Subcutaneous abdominal adipose tissue (tissue), 5 donors: Measurements from ENCODE around the gene TMCC3.

Experiments used
- H3K27ac ChIP-seq: one replicate; pipeline ENCODE4 v1.7.0; 2013; ENCODE audit warnings: low read depth, mild to moderate bottlenecking, inconsistent platforms, low read length, moderate library complexity
- H3K27me3 ChIP-seq, 5 donors: one replicate each; pipeline ENCODE4 v1.7.0; 2013; ENCODE audit warnings: low read length in 5 of 5, inconsistent platforms in 1 of 5; ENCODE audit not compliant: control insufficient read depth in 5 of 5, insufficient read depth in 4 of 5
- H3K36me3 ChIP-seq, 5 donors: one replicate each; pipeline ENCODE4 v1.7.0; 2013; ENCODE audit warnings: low read length in 5 of 5; ENCODE audit not compliant: control insufficient read depth in 5 of 5, insufficient read depth in 5 of 5
- H3K4me1 ChIP-seq, 5 donors: one replicate each; pipeline ENCODE4 v1.7.0; 2013; ENCODE audit warnings: low read length in 5 of 5, mild to moderate bottlenecking in 3 of 5, moderate library complexity in 1 of 5; ENCODE audit not compliant: control insufficient read depth in 5 of 5, insufficient read depth in 5 of 5
- H3K4me3 ChIP-seq, 5 donors: one replicate each; pipeline ENCODE4 v1.7.0; 2013; ENCODE audit warnings: low read length in 5 of 5, low read depth in 1 of 5
- H3K9ac ChIP-seq, 5 donors: one replicate each; pipeline ENCODE4 v1.7.0; 2013; ENCODE audit warnings: low read length in 5 of 5, mild to moderate bottlenecking in 4 of 5, moderate library complexity in 3 of 5
- H3K9me3 ChIP-seq, 5 donors: one replicate each; pipeline ENCODE4 v1.7.0; 2013; ENCODE audit warnings: low read length in 5 of 5; ENCODE audit not compliant: control insufficient read depth in 5 of 5
- donor health status: healthy.
- donor health status: healthy.
- donor health status: healthy.
- donor health status: healthy.
- donor health status: healthy.

Gene TMCC3

DNA sequence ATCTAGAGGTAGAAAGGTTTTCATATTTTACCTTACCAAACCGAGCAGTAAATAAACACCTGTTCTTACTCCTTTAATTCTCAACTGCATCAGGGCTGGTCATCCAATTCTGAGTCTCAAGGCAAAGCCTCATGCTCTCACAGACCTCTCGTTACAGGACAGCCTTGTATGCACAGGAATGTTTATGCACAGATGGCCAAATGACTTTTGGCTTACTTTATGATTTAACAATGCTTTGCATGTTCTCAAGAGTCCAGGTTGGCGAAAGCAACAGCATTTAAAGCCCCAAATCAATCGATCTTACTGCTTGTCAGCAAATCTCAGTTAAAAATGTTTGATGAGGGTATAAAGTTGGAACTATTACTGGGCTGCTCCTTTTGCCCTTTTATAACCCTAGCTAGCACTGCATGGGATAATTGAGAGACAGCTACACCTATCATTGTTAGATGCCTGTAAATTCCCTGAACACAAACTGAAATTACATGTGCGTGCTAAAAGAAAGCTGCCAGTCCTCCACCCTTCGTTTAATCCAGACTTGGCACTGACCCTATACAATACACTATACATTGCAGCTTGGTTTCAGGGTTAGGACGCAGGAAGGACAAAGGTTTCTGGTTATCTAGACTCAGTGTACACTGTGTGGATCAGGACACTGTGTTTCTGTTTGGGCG is 63.6 kb downstream of the TMCC3 start:
- Histone ChIP-seq H3K27ac (peak overlapping the region; percentile 44), H3K27me3 (no peaks in the 10 kb centered on the region), H3K9ac (no peak overlapping the region), H3K36me3 (peaks cover 0 to 8% (median 6%) of the 10 kb centered on the region in 5 donors), H3K4me3 (peak overlapping the region in 3 of 5 donors; percentile 1 to 43 (median 28)), H3K9me3 (no peaks in the 10 kb centered on the region), H3K4me1 (peaks cover 4 to 54% (median 19%) of the 10 kb centered on the region in 5 donors)

- Histone ChIP-seq H3K4me1 (peaks cover 4 to 47% (median 15%) of the 10 kb centered on the region in 5 donors), H3K27me3 (no peaks in the 10 kb centered on the region), H3K36me3 (peaks cover 0 to 11% (median 9%) of the 10 kb centered on the region in 5 donors), H3K9ac (no peak overlapping the region), H3K4me3 (peak overlapping the region in 3 of 5 donors; percentile 11 to 43 (median 28)), H3K27ac (no peak overlapping the region), H3K9me3 (no peaks in the 10 kb centered on the region)
These were observed 64.7 kb downstream of the TMCC3 start for GRCh38 chr12:94585626-94586025.

DNA sequence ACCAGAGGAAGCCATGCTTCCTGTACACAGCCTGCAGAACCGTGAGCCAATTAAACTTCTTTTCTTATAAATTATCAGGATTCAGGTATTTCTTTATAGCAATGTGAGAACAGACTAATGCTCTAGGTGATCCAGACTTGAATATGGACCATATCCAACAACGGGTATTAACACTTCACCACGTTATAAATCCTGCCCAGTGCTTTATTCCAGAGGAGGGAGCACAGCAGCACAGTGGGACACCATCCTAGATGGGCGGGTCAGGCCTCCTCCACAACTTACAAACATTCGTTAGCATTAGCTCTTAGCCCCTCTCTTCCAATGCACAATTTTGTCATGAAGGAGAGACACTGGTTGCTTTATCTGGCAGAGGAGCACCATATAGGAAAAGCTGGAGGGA is 66.0 kb downstream of the TMCC3 start:
- peaks cover 4 to 40% (median 15%) of the 10 kb centered on the region in 5 donors for H3K4me1 ChIP-seq
- H3K36me3 ChIP-seq = peaks cover 0 to 11% (median 9%) of the 10 kb centered on the region in 5 donors
- H3K4me3 ChIP-seq = no peak overlapping the region
- H3K27me3 ChIP-seq = no peaks in the 10 kb centered on the region
- H3K27ac ChIP-seq = no peak overlapping the region
- no peaks in the 10 kb centered on the region for H3K9me3 ChIP-seq
- H3K9ac ChIP-seq = no peak overlapping the region

GRCh38 chr12:94582591-94582990 is 67.8 kb downstream of the TMCC3 start:
- no peaks in the 10 kb centered on the region for H3K9me3 ChIP-seq
- no peak overlapping the region for H3K27ac ChIP-seq
- no peaks in the 10 kb centered on the region for H3K27me3 ChIP-seq
- H3K4me1 ChIP-seq = peaks cover 0 to 30% (median 10%) of the 10 kb centered on the region in 5 donors
- peaks cover 0 to 17% (median 12%) of the 10 kb centered on the region in 5 donors for H3K36me3 ChIP-seq
- H3K9ac ChIP-seq = no peak overlapping the region
- no peak overlapping the region for H3K4me3 ChIP-seq

DNA sequence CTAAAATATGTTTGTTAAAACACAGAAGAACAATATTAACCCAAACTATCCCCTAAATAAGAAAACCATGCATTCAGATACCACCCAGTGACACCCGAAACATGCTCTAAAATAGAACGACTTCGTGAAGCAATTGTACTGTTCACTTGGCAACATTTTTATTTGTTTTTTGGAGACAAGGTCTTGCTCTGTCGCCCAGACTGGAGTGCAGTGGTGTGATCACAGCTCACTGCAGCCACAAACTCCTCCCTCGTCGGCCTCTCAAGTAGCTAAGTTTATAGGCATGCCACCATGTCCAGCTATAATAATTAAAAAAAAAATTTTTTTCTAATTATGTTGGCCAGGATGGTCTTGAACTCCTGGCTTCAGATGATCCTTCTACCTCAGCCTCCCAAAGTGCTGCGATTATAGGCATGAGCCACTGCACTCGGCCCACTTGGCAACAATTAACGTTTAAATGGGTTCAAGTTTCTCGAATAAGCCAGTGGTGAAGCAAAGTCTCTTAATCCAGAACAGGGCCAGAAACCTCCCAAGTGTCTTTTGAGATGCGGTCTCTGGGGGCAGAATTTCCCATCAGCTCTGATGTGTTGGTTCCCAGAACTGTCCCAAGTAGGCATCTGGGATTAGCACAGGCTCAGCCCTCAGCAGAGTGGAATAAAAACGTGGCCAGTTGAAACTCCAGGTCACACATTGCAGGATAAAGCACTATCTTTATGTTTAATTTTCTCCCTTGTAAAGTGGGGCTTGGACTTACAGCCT is 74.5 kb downstream of the TMCC3 start:
- no peak overlapping the region for H3K27ac ChIP-seq
- H3K9me3 ChIP-seq = no peaks in the 10 kb centered on the region
- H3K9ac ChIP-seq = no peak overlapping the region
- peaks cover 2 to 19% (median 14%) of the 10 kb centered on the region in 5 donors for H3K4me1 ChIP-seq
- H3K27me3 ChIP-seq = no peaks in the 10 kb centered on the region
- peaks cover 0 to 25% (median 15%) of the 10 kb centered on the region in 5 donors for H3K36me3 ChIP-seq
- no peak overlapping the region for H3K4me3 ChIP-seq

DNA sequence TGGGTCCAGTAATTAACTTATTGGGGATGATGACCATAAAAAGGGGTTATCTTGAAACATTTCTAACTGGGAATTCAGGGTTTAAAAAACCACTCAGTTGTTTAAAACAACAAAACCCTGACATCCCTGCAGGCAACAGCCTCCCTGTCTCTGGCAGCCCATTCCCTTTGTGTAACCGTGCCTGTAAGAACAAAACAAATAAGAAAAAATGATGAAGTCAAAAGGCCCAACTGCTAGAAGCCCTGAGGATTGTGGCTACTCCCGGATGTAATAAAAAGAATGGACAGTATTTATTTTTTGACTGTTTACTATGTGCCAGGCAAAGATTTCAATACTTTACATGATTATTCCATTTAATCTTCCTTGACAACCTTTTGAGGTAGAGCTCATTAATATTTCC is 75.3 kb downstream of the TMCC3 start:
- Histone ChIP-seq H3K9ac (no peak overlapping the region), H3K27me3 (no peaks in the 10 kb centered on the region), H3K9me3 (no peaks in the 10 kb centered on the region), H3K27ac (no peak overlapping the region), H3K4me1 (peaks cover 2 to 23% (median 14%) of the 10 kb centered on the region in 5 donors), H3K36me3 (peaks cover 0 to 32% (median 19%) of the 10 kb centered on the region in 5 donors), H3K4me3 (no peak overlapping the region)

- H3K27ac ChIP-seq = no peak overlapping the region
- H3K4me1 ChIP-seq = peaks cover 2 to 20% (median 14%) of the 10 kb centered on the region in 5 donors
- H3K9me3 ChIP-seq = no peaks in the 10 kb centered on the region
- H3K4me3 ChIP-seq = no peak overlapping the region
- no peaks in the 10 kb centered on the region for H3K27me3 ChIP-seq
- H3K9ac ChIP-seq = no peak overlapping the region
- H3K36me3 ChIP-seq = peaks cover 0 to 31% (median 21%) of the 10 kb centered on the region in 5 donors
These were observed 78.8 kb downstream of the TMCC3 start for GRCh38 chr12:94571556-94571955.

- Histone ChIP-seq H3K27me3 (no peaks in the 10 kb centered on the region), H3K36me3 (peaks cover 0 to 30% (median 21%) of the 10 kb centered on the region in 5 donors), H3K4me3 (no peak overlapping the region), H3K9ac (no peak overlapping the region), H3K27ac (no peak overlapping the region), H3K9me3 (no peaks in the 10 kb centered on the region), H3K4me1 (peaks cover 2 to 20% (median 9%) of the 10 kb centered on the region in 5 donors)
These were observed 80.2 kb downstream of the TMCC3 start for GRCh38 chr12:94570161-94570560.

DNA sequence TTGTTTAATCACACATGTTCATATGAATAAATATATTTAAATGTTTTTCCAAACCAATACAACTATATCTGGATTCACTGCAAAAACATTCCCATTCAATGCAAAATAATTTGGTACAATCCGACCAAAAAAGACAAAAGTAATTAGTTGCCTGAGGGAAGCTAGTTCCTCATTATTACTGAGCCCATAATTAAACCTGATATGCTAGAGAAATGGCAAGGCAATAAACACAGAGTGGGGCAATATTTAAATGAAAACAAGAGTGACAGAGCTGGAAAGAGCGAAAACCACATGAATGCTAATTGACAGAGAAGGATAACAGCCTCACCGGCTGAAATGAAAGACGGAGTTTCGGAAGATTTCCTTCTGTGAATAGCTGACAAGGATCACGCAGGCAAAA is 82.6 kb downstream of the TMCC3 start:
- Histone ChIP-seq H3K9ac (no peak overlapping the region), H3K36me3 (peaks cover 0 to 27% (median 20%) of the 10 kb centered on the region in 5 donors), H3K4me1 (peaks cover 2 to 20% (median 9%) of the 10 kb centered on the region in 5 donors), H3K9me3 (no peaks in the 10 kb centered on the region), H3K27ac (no peak overlapping the region), H3K4me3 (no peak overlapping the region), H3K27me3 (no peaks in the 10 kb centered on the region)

DNA sequence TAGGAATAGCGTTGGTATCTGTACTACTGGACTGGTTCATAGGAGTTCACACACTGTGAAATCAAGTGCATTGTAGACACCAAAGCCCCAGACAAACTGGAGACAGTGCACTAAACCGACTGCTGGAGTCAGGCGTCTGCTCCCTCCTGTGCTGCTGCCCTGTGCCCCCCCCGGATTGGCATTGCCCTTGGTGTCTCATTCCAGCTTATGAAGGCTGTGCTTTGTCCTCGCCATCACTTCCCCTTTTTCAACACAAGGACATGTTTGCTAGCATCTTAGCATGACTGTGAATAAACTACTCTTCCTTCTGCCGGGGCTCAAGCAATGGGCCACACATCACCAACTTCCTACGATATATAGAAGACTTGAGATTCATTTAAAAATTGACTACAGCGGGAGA is 84.0 kb downstream of the TMCC3 start:
- no peak overlapping the region for H3K4me3 ChIP-seq
- no peak overlapping the region for H3K27ac ChIP-seq

More for the DNA sequence above, 84.0 kb downstream of the TMCC3 start:
- H3K4me1 ChIP-seq = peaks cover under 1 to 14% (median 6%) of the 10 kb centered on the region in 5 donors
- H3K9me3 ChIP-seq = no peaks in the 10 kb centered on the region
- H3K9ac ChIP-seq = no peak overlapping the region
- no peaks in the 10 kb centered on the region for H3K27me3 ChIP-seq
- peaks cover 0 to 21% (median 17%) of the 10 kb centered on the region in 5 donors for H3K36me3 ChIP-seq
